ENCODE results near the gene CEP131. TPM values are rescaled to one million over a fixed set of nuclear protein-coding genes. Genes with fewer than 3 reads are reported as not detected.

The CEP131 gene
- total and polyA plus RNA-seq, 8 donors, result 4.8 to 75.0 (median 12.1) TPM

- Histone ChIP-seq H3K27ac (no peak overlapping the region), H3K9me3 (no peaks in the 10 kb centered on the region), H3K27me3 (no peaks in the 10 kb centered on the region), H3K4me3 (no peak overlapping the region), H3K4me1 (peaks cover 25 to 43% (median 36%) of the 10 kb centered on the region in 4 donors), H3K36me3 (peaks cover 0 to 29% (median 21%) of the 10 kb centered on the region in 4 donors)
- TF ChIP-seq EP300 (IDR thresholded peaks at IDR 0.05) (no peak), POLR2AphosphoS5 (IDR thresholded peaks at IDR 0.05) (peak in 1 of 3 donors; percentile 29)
- TF ChIP-seq, protein P1, sequence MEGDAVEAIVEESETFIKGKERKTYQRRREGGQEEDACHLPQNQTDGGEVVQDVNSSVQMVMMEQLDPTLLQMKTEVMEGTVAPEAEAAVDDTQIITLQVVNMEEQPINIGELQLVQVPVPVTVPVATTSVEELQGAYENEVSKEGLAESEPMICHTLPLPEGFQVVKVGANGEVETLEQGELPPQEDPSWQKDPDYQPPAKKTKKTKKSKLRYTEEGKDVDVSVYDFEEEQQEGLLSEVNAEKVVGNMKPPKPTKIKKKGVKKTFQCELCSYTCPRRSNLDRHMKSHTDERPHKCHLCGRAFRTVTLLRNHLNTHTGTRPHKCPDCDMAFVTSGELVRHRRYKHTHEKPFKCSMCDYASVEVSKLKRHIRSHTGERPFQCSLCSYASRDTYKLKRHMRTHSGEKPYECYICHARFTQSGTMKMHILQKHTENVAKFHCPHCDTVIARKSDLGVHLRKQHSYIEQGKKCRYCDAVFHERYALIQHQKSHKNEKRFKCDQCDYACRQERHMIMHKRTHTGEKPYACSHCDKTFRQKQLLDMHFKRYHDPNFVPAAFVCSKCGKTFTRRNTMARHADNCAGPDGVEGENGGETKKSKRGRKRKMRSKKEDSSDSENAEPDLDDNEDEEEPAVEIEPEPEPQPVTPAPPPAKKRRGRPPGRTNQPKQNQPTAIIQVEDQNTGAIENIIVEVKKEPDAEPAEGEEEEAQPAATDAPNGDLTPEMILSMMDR (IDR thresholded peaks at IDR 0.05), result peak in 5 of 7 experiments; percentile 37 to 84 (median 72)
- intact Hi-C loops (cut with DNase I; ENCODE audit: low total_unique reads), result no loop called here
- DNase-seq, result peak; percentile 64 to 79
- WGBS, 5 donors, result 46 to 57% (median 49%) methylated on average over 19 to 26 of the region's 26 CpGs
Measured at GRCh38 chr17:81241648-81242420, 19.1 kb upstream of the CEP131 start.

GRCh38 chr17:81241203-81241602 lies 18.4 kb upstream of the CEP131 start:
- H3K4me1 ChIP-seq, result peaks cover 27 to 49% (median 42%) of the 10 kb centered on the region in 4 donors
- intact Hi-C loops (cut with DNase I; ENCODE audit: low total_unique reads), result no loop called here
- no peaks in the 10 kb centered on the region for H3K27me3 ChIP-seq
- TF ChIP-seq, protein P1 (IDR thresholded peaks at IDR 0.05), result no peak
- TF ChIP-seq EP300 (IDR thresholded peaks at IDR 0.05) (no peak), POLR2AphosphoS5 (IDR thresholded peaks at IDR 0.05) (no peak), POLR2A (IDR thresholded peaks at IDR 0.05) (no peak)
- DNase-seq, result no peak
- WGBS, 5 donors, result 82 to 90% (median 88%) methylated on average over 5 to 10 of the region's 10 CpGs
- H3K9me3 ChIP-seq, result no peaks in the 10 kb centered on the region
- no peak overlapping the region for H3K27ac ChIP-seq
- peaks cover 0 to 29% (median 21%) of the 10 kb centered on the region in 4 donors for H3K36me3 ChIP-seq
- no peak overlapping the region for H3K4me3 ChIP-seq

- TF ChIP-seq POLR2AphosphoS5 (IDR thresholded peaks at IDR 0.05) (no peak), POLR2A (IDR thresholded peaks at IDR 0.05) (no peak), EP300 (IDR thresholded peaks at IDR 0.05) (no peak)
- TF ChIP-seq, protein P1 (IDR thresholded peaks at IDR 0.05), result no peak
- 50 to 68% (median 60%) methylated on average over 7 to 8 of the region's 8 CpGs for WGBS, 5 donors
- Histone ChIP-seq H3K36me3 (peaks cover 0 to 29% (median 21%) of the 10 kb centered on the region in 4 donors), H3K27me3 (no peaks in the 10 kb centered on the region), H3K4me1 (peaks cover 27 to 54% (median 45%) of the 10 kb centered on the region in 4 donors), H3K27ac (no peak overlapping the region), H3K4me3 (peak overlapping the region in 1 of 4 donors; percentile 96), H3K9me3 (no peaks in the 10 kb centered on the region)
- no peak for DNase-seq
- intact Hi-C loops (cut with DNase I; ENCODE audit: low total_unique reads), result no loop called here
Measured at GRCh38 chr17:81240761-81241160, 18.0 kb upstream of the CEP131 start.

DNA sequence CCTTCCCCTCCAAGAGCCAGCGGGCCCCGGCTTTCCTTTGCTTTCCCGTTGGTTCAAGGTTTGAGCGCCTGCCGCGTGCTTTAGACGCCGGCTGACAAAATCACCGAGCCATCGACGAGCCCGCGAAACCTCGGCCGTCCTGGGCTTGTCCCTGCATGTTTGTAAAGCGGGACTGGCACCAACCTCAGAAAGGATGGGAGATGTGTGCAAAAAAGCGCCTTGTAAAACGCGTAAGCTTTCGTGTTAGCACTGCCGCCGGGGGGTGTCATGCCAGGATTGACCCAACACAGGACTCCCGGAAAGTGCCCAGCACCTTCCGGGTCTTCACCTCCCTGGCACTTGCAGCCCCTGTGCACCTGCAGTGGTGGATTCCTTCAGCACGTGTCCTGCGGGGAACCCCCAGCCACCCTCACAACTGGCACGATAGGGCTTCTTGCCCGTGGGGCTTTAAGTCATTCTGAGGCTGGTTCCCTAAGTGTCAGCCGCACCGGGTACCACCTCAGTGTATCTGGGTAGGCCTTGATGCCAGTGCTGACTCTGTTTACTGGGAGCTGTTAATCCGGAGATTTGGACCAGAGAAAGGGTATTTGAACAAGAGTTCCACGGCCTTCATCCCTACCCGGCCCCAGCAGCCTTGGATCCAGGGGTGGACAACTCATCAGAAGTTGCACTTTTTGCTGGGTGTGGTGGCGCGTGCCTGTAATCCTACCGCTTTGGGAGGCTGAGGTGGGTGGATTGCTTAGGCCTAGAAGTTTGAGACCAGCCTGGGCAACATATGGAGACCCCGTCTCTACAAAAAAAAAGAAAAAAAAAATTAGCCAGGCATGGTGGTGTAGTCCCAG lies 17.2 kb upstream of the CEP131 start:
- H3K4me1 ChIP-seq, result peaks cover 27 to 58% (median 48%) of the 10 kb centered on the region in 4 donors
- peak overlapping the region; percentile 63 to 90 (median 90) for H3K27ac ChIP-seq
- H3K9me3 ChIP-seq, result no peaks in the 10 kb centered on the region
- no peaks in the 10 kb centered on the region for H3K27me3 ChIP-seq
- TF ChIP-seq, protein P1 (IDR thresholded peaks at IDR 0.05), result no peak
- TF ChIP-seq POLR2AphosphoS5 (IDR thresholded peaks at IDR 0.05), result no peak
- TF ChIP-seq EP300 (IDR thresholded peaks at IDR 0.05), result no peak
- TF ChIP-seq POLR2A (IDR thresholded peaks at IDR 0.05), result no peak
- no peak for DNase-seq
- H3K36me3 ChIP-seq, result peaks cover 0 to 27% (median 22%) of the 10 kb centered on the region in 4 donors
- 13 to 16% (median 14%) methylated on average over 32 to 37 of the region's 37 CpGs for WGBS, 5 donors
- H3K4me3 ChIP-seq, result peak overlapping the region; percentile 96 to 100 (median 100)
- intact Hi-C loops (cut with DNase I; ENCODE audit: low total_unique reads), result loop anchor here (10.0 kb wide), 1 partner anchor 95 kb away; no protein-coding TSS in a partner anchor
